HG03066 (cell line): ENCODE data around the gene PPP2R2D.
"Not testable (repeated sequence)": the region's sequence is repeated elsewhere in the genome, so short reads cannot be mapped to it uniquely, and the experiment has no call there.

Experiments
- ATAC-seq: cut with Tn5 transposase; IDR thresholded peaks from one replicate; pipeline ENCODE4 v1.9.1; 2021; ENCODE audit warnings: low read depth; ENCODE audit not compliant: unreplicated experiment

PPP2R2D gene

GRCh38 chr10:131905603-131906268, 4.9 kb downstream of the PPP2R2D start:
- no peak for ATAC-seq

- ATAC-seq: no peak
Observed at GRCh38 chr10:131906269-131906639, 5.4 kb downstream of the PPP2R2D start.

GRCh38 chr10:131907679-131908078, 6.9 kb downstream of the PPP2R2D start:
- no peak for ATAC-seq

- ATAC-seq: no peak
Observed at GRCh38 chr10:131908151-131908550, 7.3 kb downstream of the PPP2R2D start.

- no peak for ATAC-seq
Observed at GRCh38 chr10:131909014-131909808, 8.4 kb downstream of the PPP2R2D start.

GRCh38 chr10:131909929-131910328, 9.1 kb downstream of the PPP2R2D start:
- no peak for ATAC-seq

DNA sequence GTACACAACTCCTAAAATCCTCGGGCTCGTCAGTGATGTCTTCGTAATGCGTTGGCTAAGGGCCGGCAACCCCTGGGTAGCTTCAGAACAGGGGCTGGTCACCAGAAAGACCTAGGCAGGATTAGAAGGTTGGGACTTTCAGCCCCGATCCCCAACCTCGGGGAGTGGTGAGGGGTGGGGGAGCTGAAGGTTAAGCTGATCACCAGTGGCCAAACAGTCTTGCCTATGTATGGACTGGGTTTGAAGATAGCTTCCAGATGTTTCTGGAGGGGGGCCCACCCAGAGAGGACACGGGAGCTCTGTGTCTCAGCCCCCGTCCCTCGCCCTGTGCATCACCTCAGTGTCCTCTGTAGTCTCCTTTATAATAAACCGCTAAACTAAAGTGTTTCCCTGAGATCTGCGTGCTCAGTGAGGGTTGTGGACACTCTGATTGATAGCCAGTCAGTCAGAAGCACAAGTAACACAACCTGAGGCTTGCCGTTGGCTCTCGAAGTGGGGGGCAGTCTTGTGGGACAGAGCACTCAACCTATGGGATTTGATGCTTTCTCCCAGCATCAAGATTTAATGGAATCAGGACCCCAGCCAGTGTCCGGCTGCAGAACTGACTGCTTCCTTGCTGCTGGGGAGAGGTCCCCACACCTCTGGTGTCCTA, 10.0 kb downstream of the PPP2R2D start:
- no peak for ATAC-seq

- no peak for ATAC-seq
Observed at GRCh38 chr10:131911451-131911850, 10.6 kb downstream of the PPP2R2D start.

- no peak for ATAC-seq
Observed at GRCh38 chr10:131912620-131913019, 11.8 kb downstream of the PPP2R2D start.

- ATAC-seq: no peak
Observed at GRCh38 chr10:131915484-131915883, 14.7 kb downstream of the PPP2R2D start.

DNA sequence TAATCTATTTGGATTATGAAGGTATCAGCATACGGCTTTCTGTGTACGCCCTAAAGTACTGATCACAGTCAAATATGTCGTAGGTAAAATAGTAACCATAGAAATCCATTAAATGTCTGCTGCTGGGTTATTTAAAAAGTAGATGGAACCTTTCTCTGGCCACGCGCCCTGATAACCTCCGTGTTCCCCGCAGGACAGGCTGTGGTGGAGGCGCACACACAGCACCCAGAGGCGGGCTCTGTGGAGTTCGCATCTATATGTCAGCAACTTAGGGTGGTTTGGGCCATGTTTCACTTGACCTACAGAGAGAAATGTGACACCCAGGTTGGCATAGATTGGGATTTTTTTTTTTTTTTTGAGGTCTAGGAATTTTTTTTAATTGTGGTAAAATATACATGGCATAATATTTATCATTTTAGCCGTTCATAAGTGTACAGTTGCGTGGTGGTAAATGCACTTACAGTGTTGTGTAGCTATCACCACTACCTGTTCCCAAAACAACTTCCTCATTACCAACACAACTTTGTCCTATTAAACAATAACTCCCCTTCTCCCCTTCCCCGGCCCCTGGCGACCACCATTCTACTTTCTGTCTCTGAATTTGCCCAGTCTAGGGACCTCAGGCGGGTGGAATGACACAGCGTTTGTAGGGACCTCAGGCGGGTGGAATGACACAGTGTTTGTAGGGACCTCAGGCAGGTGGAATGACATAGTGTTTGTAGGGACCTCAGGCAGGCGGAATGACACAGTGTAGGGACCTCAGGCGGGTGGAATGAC, 15.4 kb downstream of the PPP2R2D start:
- ATAC-seq: no peak

- ATAC-seq: not testable (repeated sequence)
Observed at GRCh38 chr10:131916767-131917160, 16.0 kb downstream of the PPP2R2D start.

- not testable (repeated sequence) for ATAC-seq
Observed at GRCh38 chr10:131917496-131917895, 16.7 kb downstream of the PPP2R2D start.

DNA sequence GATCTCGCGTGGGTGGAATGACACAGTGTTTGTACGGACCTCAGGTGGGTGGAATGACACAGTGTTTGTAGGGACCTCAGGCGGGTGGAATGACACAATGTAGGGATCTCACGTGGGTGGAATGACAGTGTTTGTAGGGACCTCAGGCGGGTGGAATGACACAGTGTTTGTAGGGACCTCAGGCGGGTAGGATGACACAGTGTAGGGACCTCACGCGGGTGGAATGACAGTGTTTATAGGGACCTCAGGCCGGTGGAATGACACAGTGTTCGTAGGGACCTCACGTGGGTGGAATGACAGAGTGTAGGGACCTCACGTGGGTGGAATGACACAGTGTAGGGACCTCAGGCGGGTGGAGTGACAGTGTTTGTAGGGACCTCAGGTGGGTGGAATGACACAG, 18.7 kb downstream of the PPP2R2D start:
- not testable (repeated sequence) for ATAC-seq

DNA sequence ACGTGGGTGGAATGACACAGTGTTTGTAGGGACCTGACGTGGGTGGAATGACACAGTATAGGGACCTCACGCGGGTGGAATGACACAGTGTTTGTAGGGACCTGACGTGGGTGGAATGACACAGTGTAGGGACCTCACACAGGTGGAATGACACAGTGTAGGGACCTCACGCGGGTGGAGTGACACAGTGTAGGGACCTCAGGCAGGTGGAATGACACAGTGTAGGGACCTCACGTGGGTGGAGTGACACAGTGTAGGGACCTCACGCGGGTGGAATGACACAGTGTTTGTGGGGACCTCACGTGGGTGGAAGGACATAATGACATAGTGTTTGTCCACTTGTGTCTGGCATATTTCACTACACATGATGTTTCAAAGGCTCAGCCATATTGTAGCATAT, 19.3 kb downstream of the PPP2R2D start:
- no peak for ATAC-seq

DNA sequence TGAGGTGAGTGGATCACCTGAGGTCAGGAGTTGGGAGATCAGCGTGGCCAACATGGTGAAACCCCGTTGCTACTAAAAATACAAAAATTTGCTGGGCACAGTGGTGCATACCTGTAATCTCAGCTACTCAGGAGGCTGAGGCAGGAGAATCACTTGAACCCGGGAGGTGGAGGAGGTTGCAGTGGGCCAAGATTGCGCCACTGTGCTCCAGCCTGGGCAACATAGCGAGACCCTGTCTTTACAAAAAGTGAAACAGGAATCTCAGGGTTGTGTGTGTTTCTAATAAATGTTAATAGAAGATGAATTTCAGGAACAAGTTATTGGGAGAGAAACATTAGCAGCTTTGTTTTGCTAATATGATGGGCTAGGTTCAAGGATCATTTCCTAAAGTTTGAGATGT, 19.9 kb downstream of the PPP2R2D start:
- no peak for ATAC-seq

DNA sequence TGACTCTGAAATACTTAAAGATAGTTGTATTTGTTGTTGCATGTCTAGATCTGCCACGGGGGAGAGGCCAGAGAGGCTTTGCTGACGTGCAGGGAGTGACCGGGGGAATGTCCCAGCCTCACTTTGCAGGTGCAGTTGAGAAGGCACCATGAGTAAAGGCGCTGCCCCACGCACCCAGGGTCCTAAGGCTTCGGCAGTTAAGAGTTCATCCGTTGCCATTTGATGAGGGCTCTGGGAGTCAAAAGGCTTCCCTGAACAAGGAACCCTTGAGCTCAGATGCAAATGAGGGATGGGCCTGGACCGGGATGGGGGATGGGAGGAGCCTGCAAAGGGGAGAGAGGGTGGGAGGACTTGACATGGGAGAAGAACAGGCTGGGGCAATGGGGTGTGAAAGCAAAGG, 20.4 kb downstream of the PPP2R2D start:
- no peak for ATAC-seq

- ATAC-seq: no peak
Observed at GRCh38 chr10:131923038-131923756, 22.4 kb downstream of the PPP2R2D start.

- no peak for ATAC-seq
Observed at GRCh38 chr10:131925011-131925649, 24.3 kb downstream of the PPP2R2D start.

DNA sequence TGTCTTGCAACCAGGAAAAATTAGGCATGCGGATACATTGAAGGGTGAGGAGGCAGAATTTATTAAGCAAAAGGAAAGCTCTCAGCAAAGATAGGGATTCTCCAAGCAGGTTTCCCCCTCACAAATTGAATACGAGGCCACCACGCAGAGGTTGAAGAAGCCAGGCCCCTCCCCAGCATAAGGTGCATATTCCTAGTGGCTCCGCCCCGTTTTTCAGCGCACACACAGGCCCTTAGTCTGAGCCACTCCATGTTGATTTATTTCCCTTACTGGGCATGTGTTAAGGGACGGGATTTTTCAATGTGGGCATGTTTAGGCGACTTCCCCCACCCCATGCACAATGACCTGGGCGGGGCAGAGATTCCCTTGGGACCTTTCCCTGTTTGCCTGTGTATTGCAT, 24.9 kb downstream of the PPP2R2D start:
- no peak for ATAC-seq
